GM12873 (cell line): Measurements from ENCODE around the gene EPHA3.

Source experiments
- TF ChIP-seq, protein P1 (sequence below): IDR thresholded peaks from 2 replicates; pipeline ENCODE4 v1.5.1; 2012; ENCODE audit warnings: low read depth, mild to moderate bottlenecking, moderate library complexity, low read length, control low read depth; ENCODE audit not compliant: insufficient read depth; ENCODE audit errors: missing control alignments

EPHA3 gene

DNA sequence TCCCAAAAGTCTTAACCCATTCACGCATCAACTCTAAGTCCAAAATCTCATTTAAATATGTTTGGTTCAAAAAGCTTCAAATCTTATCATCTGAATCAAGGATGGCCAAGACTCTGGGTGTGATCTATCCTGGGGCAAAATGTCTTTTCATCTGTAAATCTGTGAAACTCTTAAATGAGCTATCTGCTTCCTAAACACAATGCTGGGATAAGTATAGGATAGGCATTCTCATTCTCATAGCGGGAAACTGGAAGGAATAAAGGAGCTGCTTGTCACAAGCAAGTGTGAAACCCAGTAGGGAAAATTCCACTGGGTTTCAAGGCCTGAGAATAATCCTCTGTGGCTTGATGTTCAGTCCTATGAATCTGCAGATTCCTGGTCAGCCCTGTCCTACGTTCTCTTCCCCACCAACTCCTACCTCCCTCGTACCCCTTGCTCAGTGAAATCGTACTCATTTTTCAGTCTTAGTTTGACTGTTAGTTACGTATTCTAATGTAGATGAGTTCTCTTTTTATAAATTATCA, 156.7 kb downstream of the EPHA3 start:
- TF ChIP-seq, protein P1, sequence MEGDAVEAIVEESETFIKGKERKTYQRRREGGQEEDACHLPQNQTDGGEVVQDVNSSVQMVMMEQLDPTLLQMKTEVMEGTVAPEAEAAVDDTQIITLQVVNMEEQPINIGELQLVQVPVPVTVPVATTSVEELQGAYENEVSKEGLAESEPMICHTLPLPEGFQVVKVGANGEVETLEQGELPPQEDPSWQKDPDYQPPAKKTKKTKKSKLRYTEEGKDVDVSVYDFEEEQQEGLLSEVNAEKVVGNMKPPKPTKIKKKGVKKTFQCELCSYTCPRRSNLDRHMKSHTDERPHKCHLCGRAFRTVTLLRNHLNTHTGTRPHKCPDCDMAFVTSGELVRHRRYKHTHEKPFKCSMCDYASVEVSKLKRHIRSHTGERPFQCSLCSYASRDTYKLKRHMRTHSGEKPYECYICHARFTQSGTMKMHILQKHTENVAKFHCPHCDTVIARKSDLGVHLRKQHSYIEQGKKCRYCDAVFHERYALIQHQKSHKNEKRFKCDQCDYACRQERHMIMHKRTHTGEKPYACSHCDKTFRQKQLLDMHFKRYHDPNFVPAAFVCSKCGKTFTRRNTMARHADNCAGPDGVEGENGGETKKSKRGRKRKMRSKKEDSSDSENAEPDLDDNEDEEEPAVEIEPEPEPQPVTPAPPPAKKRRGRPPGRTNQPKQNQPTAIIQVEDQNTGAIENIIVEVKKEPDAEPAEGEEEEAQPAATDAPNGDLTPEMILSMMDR: no peak

DNA sequence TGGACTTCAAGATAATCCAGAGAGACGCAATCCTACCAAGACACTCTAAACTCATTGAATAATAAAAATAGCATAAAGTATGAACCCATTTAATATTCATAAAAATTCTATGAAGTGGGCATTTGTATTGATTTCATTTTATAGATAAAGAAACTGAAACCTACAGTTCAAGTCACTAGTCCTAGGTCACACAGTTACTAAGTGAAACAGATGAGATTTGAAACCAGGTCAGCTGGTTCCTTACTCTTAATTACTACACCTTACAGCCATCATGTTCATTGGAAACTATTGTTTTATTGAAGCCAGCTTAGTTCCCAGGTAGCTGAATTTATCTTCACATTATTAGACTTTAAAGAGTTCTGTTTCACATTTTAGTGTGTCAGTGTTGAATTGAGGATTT, 158.7 kb downstream of the EPHA3 start:
- TF ChIP-seq, protein P1: no peak

DNA sequence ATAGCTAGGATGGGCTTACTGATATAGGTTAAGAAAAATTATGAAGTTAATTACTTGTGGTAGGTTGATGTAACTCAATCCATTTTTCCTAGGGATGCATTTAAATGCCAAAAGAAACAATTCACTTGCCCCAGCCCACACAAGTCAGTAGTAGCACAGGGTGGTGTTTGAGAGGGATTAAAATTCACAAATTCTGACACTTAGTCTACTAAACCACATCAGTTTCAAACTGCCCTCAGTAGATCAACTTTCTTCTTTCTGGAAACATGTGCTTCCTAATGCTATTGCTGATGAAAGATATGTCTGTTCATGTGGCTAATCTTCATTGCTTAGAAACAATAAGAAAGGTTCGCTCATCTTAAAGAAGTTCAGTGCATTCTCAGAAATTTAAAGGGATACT, 160.6 kb downstream of the EPHA3 start:
- TF ChIP-seq, protein P1: no peak

DNA sequence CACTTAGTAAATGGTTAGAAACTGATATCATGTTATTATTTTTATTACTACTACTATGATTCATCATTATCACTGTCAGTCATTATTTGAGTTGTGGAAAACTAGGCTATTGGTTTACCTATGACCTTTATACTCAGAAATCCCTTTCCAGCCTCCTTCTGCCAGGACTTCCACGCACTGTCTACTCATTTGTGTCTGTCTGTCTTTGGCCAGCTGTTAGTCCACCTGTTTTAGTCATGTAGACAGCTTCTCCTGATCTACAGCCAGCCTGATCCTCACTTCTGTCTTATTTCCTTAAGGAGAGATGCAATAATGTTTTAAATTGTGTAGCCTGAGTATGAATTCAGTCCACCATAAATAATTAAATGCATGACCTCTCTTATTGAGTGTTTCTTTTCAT, 162.8 kb downstream of the EPHA3 start:
- TF ChIP-seq, protein P1: no peak

DNA sequence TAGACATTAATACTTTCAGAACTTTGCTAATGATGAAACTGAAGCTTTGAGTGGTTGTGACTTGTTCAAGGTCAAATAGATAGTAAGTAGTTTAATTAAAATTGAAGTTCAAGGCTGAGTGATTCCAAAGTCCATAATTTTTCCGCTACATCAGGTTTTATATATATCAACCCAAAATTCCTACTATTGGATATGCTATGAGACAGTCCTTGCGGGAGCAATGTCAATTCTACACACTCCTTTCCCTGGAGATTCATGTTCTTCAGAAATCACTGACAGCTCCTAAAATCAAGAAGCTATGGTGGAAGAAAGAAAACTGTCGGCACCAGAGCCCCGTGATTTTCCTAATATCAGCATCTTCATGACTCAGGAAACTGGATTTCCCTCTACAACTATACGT, 167.6 kb downstream of the EPHA3 start:
- TF ChIP-seq, protein P1: no peak

DNA sequence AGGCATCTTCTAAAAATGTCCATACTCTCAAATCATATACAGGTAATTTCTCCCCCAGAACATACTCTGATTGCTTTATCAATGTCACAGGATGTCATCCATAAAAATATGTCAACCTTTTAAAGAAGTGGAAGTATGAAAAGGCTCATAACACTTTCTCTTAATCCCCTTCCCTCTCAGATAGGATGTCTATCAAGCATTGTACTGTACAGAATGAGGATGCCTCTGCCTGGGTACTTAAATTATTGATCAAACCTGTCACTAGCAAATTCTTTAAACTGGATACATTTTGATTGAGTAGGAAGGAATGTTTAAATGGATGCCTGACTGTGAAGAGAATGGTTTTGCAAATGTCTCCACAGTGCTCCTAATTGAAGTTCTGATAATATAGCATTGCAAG, 168.7 kb downstream of the EPHA3 start:
- TF ChIP-seq, protein P1: no peak

DNA sequence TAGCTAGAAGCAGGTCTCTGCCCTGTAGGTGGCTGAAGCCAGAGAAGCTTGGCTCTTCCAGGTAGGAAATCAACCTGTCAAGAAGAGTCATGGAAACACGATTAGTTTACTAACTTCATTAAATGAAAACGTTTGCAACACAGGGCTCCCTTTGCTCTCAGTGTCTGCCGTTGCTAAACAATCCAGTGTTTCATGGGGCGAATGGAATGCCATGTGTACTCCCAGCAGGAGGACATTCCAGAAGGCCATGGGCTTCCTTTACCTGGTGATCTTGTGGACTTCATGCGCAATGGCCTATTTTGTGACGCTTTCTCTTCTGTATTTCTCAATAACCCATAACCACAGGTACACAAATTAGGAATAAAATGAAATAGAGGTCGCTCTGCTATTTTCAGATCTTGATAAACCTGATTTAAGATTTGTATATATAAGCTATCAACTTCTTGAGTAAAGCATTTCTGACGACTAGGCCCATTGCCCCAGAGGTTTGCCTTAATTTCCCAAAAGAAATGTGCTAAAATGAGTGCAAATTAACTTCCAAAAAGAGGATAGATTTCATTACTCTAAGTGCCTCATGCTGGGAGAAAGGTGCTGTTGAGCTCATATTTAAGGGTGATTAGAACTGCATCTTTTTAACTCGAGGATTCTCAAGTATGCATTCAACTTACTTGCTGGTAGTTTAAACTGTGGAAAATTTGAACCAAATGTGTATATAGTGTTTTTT, 171.0 kb downstream of the EPHA3 start:
- TF ChIP-seq, protein P1: no peak
